Hematopoietic multipotent progenitor cell treated with erythropoietin and hydrocortisone succinate and interleukin-3 and kit ligand, for 15 days (in vitro differentiated cells): ENCODE measurements around the gene PRICKLE1.
"Not testable (repeated sequence)": the region's sequence is repeated elsewhere in the genome, so short reads cannot be mapped to it uniquely, and the experiment has no call there.

Source experiments
- DNase-seq: peaks from one replicate; pipeline ENCODE4 v3.0.0-alpha.2; 2015; ENCODE audit warnings: low spot score

PRICKLE1 gene

DNA sequence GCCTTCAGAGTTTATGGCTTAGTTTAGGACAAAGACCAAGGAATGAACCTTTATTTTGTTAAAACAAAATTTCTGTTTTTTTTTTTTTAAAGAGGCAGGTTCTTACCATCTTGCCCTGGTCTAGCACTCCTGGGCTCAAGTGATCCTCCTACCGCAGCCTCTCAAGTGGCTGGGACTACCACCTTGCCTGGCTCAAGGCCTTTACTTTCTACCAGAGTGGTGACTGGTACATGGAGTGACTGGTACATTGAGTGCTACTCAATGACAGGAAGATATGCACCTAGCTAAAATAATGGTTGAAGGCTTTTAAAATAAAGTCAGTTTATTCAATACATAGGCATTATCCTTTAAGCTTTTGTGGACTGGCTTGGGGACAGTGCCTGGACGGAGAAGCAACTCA is 32.6 kb downstream of the PRICKLE1 start:
- DNase-seq, result no peak

DNA sequence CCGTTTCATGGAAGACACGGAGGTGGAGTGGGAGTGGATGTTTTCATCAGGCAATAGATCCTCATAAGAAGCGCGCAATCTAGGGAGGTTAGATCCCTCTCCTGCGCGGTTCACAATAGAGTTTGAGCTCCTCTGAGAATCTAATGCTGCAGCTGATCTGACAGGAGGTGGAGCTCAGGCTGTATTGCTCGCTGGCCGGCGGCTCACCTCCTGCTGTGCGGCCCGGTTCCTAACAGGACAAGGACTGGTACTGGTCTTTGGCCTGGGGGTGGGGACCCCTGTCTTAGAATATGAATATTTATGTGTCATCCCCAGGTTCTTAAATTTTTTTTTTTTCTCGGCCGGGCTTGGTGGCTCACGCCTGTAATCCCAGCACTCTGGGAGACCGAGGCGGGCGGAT is 36.7 kb downstream of the PRICKLE1 start:
- no peak for DNase-seq

DNA sequence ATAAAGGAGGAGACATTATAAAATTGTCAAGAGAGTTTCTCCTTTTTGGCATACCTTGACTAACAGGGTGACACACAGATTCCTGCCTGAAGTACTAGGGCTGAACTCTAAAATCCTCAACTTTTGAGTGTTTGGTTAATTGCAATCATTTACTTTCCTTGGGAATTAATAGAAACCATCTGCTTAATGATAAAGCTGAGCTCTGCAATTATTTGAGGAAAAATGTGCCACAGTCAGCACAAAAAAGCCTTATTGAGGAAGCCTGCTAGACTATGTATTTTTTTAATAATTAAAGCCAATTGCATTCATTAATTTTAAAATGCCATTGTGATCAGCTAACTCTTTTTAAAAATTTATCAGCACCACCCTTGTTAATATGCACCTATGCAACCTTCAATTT is 38.7 kb downstream of the PRICKLE1 start:
- DNase-seq, result no peak

DNA sequence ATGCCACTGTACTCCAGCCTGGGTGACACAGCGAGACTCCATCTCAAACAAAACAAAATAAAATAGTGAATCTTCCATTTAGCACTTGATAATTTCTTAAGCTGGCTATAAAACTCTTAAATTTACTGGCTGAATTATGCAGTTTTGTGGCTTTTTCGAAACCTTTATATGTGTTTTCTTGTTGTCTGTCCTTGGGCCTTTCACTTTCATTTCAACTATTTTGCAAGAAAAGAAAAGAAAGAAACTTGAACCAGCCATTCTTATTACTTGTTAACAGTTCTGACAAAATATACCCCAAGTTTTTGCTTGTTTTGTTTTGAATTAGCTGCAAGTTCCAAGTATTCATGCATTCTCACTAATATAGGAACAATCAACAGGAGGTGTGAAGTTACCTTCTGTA is 42.8 kb downstream of the PRICKLE1 start:
- no peak for DNase-seq

DNA sequence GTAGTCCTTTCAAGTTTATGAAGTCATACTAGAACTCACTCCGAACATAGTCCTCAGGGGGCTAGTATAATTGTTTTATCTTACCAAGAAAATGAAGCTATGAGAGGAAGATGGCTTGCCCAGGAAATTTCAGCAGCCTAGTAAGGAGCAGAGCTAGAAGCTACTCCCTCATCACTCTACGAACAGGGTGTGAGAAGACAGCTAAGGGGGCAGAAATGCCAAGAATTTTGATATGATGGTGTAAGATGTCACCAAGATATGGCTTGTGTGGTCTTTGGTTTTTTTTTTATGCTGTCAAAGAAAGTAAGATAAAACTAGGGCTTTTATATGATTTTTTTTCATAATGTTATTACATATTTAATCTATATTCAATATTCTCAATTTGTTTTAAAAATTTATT is 47.6 kb downstream of the PRICKLE1 start:
- DNase-seq, result no peak

DNA sequence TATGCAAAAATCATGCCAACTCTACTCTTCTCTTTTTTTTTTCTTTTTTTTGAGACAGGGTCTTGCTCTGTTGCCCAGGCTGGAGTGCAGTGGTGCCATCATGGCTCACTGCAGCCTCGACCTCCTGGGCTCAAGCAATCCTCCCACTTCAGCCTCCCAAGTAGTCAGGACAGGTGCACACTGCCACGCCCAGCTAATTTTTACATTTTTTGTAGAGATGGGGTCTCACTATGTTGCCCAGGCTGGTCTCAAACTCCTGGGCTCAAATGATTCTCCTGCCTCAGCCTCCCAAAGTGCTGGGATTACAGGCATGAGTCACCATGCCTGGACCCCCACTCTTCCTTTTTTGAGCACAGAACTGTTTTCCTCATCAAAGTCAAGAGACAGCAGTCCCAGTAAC is 48.2 kb downstream of the PRICKLE1 start:
- DNase-seq, result not testable (repeated sequence)

DNA sequence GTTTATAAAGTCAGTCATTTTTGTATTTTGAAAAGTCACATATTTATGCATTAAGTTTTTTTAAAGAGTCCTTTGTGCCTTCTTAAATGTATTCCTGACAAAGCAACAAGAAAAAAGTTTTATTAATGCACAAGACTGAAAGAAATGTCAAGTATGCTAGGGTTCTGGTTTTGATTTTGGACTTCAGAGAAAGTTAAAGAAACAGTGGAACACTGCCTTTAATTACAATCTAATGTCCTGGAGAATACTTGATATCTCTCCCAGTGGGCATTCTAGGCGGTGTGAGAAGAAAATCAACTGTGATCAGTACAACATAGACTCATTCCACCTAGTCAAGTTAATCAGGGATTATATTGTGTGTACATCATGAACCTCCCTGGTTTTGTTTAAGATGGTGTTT is 49.9 kb downstream of the PRICKLE1 start:
- no peak for DNase-seq

DNA sequence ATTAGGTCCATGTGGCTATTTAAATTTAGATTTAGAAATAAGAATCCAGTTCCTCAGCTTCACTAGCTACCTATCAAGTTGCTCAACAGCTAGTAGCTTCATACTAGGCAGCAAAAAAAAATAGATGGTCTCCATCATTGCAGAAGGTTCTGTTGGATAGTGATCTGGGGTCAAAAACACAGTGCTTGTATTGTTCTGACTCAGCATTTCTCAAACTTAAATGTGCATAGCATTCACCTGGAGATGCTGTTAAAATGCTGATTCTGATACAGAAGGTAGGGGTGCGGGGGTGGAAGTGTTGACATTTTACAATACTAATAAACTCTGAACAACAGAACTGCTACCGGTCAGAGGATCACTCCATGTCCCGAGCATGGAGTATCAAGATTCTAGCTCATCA is 51.3 kb downstream of the PRICKLE1 start:
- DNase-seq, result no peak

DNA sequence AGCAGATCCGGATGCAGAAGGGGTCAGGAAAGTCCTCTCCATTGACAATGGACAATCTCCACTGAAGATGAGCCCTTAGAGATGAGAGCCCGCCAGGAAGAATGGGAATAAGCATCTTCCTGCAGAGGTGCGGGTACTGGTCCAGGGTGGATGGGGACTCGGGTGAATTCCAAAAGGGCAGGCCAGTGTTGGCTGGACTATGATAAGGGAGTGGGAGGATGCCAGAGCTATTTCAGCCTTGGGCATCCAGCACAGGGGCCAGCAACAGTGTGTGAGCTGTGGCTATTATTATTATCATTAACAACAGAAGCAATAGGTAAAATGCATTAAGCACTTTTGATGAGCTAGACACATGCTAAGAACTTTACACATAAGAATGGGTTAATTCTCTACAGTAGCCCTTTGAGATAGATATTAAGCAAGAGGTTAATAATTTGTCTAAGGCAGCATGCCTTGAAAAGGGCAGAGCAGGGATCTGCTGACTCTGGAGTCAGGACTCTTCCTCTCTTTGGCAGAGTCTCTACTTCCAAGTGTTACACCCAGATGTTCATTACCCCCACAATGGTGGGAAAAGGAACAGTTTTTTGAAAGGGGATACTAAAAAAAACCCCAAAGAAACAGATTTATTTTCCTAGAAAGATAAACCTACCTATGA is 55.2 kb downstream of the PRICKLE1 start:
- DNase-seq, result no peak

DNA sequence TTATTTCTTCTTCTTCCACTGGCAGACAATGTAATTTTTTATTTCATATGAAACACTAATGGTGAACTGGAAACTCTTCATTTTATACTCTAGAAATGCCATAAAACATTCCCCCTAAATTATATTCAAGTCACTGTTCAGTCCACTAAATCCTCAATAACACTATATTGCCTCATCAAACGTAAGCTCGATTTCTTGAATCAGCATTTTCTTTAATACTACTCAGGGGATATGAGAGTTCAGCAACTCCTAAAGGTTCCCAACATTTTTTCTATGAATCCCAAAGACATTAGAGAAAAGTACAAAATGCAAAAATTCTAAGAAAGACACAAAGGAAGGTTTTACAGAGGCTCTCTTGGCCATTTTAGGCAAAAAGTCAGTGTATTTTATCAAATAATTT is 59.3 kb downstream of the PRICKLE1 start:
- DNase-seq, result no peak

DNA sequence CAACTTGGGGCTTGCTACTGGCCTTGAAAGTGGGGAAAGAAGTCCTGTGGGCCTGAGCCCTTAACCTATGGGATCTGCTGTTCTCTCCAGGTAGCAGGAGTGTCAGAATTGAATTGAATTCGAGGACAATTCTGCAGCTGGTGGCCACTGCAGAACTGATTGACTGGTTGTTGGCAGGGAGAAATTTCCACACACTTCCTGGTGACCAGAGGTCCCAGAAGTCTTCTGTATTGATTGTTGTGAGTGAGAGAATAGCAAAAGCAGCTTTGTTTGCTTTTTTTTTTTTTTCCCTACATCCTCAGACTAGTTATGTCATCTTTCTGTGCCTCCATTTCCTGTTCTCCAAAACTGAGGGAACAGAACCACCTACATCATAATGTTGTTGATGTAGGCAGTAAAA is 64.1 kb downstream of the PRICKLE1 start:
- no peak for DNase-seq

DNA sequence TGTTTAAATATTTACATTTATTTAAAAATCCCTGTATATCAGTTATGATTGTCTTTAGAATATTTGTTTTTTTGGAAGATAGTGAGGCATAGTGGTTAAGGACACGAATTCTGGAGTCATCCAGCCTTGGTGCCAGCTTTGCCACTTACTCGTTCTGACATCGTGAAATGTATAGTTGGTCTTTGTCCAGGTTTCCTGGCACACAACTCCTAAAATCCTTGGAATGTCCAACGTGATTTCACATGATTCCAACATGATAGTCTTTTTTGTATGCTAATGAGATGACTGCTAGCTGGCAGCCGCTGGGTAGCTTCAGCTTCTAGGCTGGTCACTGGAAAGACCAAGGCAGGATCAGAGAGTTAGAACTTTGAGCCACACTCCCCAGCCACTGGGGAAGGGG is 64.8 kb downstream of the PRICKLE1 start:
- no peak for DNase-seq

DNA sequence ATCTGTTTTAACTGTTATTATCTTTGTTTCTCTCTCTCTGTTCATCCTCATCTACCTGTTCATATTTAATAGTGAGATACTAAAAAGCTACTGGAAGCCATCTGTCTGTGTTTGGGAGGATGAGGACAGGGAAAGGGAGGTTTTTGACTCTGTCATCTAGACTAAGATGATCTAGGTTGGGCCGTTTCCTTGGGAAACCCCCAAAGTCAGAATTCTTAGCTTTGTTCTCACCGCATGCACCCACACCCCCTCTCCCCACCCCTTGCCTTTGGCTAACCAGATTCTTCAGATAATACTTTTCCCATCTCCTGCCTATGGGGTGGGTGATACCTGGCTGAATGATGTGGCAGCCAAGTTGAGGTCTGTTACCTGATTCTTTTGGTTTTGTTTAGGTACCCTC is 73.0 kb downstream of the PRICKLE1 start:
- no peak for DNase-seq

DNA sequence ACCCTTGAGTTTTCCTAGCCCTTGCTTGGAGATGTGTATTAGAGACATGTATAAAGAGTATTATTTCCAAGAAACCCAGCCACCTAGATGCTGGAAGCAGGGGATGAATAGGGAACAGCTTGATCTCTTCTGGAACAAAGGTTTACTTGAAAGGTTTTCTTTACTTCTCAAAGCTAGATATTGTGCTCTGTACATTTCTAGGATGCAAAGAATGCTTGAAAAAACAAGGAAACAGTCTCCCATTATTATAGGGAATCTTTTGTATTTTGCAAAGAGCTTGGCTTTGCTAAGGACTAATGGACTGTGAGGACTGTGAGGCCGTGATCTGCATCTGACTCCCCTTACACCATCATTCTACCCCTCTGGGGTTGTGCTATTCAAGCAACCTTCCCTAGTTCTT is 77.9 kb downstream of the PRICKLE1 start:
- no peak for DNase-seq

DNA sequence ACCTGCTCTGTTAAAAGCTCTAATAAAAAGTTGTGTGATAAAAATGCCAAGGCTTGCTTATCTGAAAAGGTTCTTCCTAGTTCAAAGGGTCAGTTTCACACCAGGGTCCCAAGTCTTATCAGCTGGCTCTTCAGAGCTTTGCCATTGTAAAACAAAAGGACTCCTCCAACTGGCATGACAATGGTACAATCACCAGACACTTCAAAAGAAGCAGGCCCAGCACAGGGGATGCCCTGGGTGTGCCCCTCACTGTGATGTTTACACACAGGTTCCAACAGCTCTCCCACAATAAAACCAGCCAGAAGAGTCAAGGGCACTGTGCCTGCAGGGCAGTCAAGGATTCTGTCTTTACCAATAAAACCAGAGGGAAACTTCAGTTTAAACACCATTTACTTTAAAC is 78.7 kb downstream of the PRICKLE1 start:
- DNase-seq, result no peak

DNA sequence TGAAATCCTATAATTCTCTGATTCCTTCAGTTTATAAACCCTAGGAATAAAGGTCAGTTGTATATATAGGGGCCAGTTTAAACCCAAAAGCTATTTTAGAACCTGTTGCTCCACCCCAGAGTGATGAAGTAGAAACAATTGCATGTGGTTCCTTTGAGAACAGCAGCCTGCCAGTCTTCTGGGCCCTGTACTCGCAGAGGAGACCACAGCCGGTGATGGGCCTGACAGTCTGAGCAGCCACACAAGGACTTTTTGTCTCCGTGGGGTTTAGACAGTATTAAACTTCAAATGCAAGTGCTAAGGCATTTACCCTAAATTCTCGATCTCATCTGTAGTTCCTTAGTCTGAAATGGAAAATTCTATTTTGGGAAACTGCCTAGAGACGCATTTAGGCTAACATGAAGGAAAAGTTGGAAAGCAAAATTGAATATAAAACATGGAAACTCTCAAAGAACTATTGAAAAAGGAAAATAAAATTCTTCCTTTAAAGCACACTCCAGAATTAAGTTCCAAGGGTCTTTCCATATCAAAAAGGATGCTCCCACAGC is 80.6 kb downstream of the PRICKLE1 start:
- DNase-seq, result no peak

DNA sequence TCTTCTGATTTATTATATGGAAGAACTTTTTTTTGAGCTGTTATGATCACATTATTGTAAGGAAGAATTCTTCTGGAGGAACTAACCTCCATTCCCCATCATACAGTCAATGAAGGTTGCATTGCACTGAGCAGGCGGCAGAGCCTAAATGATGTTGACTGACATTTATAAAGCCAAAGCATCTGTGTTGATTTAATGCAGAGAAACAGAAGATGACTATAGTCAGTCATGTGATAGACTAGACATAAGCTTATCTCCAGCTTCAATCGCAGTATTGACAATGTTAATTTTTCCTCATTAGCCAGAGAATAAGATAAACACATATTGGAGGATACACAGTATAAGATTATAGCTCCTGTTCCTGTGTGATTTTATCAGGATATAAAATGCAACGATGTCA is 82.0 kb downstream of the PRICKLE1 start:
- DNase-seq, result no peak

DNA sequence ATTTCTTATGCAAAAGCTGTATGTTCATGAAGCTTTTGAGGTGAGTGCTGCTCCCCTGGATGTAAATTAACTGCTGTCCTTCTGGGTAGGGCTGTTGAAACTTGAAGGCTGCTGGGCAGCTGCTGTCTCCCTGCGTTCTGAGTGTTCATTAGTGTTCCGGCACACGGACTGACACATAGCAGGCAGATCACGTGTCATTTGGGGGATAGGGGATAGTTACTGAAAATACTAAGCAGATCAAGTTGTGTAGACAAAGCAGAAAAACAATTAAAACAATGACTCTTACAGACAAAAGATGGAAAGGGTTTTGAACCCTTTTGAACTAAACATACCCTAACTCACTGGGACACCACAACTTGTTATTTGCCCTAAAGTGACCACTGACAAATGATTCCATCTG is 82.5 kb downstream of the PRICKLE1 start:
- DNase-seq, result no peak

DNA sequence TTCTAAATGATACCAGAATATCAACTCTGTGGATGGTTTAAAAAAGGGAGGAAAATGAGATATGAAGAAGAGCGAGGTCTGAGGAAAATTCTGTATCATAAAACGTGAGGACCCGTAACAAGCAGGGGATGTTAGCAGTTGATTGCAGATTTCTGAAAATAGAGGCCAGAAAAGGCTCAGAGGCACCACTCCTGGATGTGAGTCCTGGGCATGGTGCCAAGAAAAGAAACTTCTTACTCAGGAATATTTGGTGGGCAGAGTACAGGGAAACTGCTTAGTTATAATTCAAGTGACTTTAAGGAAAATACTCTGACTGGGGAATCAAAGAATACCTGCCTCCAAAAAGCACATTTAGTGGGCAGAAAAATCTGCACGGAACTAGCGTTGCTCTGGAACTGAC is 85.5 kb downstream of the PRICKLE1 start:
- no peak for DNase-seq

DNA sequence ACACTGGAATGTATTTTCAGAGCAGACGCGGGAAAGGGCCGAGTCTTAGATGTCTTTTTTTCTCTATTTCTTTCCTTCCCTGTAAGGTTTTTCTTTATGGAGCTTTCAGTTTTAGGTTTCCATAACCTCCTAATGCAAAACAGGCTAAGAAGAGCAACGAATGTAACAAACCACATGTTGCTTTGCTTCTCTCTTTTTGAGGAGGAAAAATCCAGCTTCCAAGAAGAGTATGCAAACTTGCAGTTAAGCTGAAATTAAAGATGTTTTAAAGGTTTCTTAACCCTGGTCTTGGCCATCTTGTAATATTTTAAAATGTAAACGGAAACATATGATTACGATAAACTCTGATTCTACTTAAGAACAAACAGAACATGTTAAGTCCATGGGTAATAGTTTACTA is 86.9 kb downstream of the PRICKLE1 start:
- DNase-seq, result no peak

DNA sequence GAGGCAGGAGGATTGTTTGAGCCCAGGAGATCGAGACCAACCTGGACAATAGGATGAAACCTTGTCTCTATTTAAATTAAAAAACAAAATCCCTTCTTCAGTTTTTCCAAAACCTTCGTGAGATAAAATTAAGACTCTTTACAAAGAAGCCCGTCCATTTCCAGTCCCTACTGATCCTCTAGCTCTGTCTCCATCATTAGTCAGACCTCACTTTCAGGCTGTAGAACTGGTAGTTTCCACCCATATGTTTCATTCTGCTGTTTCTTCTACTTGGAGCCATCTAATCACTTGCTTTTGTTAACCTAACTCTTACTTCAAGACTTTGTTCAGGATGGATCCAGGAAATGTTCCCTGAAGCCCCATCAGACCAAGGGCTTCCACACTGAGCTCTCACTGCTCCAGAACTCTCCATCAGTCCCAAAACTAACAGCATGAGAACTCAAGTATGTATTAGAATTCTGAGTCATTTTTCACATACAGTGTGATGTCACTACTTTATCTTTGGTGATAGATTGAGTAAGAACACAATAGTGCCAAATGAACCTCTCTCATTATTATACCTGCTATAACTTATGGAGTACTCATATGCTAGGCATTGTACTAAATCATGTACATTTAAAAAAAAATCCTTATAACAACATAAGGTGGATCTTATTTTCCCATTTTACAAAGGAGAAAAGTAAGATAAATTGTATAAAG is 90.8 kb downstream of the PRICKLE1 start:
- no peak for DNase-seq

DNA sequence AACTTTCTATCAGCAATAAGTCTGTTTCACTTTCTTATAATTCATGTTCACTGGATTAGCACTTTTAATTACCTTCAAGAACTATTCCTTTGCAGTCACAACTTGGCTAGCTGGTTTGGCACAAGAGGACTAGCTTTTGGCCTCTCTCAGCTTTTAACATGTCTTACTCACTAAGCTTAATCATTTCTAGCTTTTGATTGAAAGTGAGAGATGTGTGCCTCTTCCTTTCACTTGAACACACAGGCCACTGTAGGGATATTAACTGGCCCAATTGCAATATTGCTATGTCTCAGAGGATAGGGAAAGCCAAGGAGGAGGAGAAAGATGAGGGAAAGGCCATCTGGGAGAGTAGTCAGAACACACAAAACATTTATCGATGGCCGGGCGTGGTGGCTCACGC is 92.7 kb downstream of the PRICKLE1 start:
- DNase-seq, result no peak

DNA sequence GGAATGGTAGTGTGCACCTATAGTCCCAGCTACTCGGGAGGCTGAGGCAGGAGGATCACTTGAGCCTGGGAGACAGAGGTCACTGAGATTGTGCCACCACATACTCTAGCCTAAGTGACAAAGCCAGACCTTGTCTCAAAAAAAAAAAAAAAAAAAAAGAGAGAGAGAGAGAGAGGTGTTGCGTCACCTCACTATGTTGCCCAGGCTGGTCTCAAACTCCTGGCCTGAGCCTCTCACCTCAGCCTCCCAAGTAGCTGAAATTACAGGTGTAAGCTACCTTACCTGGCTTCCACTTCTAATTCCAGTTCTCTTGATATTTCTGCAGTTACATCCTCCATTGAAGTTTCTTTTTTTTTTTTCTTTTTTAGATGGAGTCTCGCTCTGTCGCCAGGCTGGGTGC is 94.3 kb downstream of the PRICKLE1 start:
- DNase-seq, result no peak

DNA sequence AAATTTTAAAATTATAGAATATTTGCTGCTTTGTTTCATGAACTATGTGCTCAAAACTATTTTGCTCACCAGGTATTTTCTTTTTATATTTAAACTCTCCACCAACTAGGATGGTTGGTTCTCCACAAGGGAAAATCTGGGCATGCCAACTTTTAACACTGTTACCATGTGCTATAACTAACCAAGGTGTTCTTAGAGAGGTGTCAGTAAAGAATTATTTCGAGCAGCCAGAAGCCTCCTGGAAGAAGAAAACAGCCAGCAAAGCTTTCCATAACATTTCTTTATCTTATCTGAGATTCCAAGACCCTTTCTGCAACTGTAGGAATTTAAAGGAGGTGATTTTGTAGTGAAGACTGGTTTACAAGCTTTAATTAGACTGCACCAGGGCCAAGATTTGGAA is 97.3 kb downstream of the PRICKLE1 start:
- no peak for DNase-seq
